ENCODE measurements around the gene MEF2A.

DNA sequence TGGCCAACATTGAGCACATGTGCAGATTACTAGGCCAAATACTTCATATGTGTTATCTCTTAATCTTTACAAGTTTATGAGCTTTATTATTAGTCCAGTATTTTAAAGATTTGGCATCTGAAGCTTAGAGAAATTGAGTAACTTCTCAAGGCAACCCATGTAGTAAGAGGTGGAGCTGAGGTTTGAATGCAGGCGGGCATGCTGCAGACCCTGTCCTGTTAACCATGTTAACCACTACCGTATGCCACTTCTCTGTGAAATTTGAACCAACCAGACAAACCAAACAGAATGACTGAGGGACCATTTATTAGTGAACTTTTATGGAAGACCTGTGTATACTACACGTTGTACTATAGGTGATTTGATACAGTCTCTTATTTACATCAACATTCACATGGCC, 49.7 kb downstream of the MEF2A start:
- TF ChIP-seq, protein P1, sequence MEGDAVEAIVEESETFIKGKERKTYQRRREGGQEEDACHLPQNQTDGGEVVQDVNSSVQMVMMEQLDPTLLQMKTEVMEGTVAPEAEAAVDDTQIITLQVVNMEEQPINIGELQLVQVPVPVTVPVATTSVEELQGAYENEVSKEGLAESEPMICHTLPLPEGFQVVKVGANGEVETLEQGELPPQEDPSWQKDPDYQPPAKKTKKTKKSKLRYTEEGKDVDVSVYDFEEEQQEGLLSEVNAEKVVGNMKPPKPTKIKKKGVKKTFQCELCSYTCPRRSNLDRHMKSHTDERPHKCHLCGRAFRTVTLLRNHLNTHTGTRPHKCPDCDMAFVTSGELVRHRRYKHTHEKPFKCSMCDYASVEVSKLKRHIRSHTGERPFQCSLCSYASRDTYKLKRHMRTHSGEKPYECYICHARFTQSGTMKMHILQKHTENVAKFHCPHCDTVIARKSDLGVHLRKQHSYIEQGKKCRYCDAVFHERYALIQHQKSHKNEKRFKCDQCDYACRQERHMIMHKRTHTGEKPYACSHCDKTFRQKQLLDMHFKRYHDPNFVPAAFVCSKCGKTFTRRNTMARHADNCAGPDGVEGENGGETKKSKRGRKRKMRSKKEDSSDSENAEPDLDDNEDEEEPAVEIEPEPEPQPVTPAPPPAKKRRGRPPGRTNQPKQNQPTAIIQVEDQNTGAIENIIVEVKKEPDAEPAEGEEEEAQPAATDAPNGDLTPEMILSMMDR (IDR thresholded peaks at IDR 0.05; ENCODE audit: low read length), result no peak
- no peak for TF ChIP-seq EZH2 (IDR thresholded peaks at IDR 0.05; ENCODE audit: borderline replicate concordance, low read length)

All from OCI-LY1 (cell line).